Body of pancreas (tissue), 4 donors: Measurements from ENCODE around the gene AKIRIN1. TPM values are rescaled to one million over a fixed set of nuclear protein-coding genes. Genes with fewer than 3 reads are reported as not detected.
"Not testable (repeated sequence)": the region's sequence is repeated elsewhere in the genome, so short reads cannot be mapped to it uniquely, and the experiment has no call there.

Experiments
- ATAC-seq: fragments of 150-250 bp; one replicate; pipeline ENCODE4 v1.9.1; 2016
- DNase-seq, 4 donors: peaks; one replicate each; pipeline ENCODE4 v3.0.0-alpha.2; 2019
- H3K27ac ChIP-seq, 4 donors: fragments of 200-600 bp; sonication (generic); 1 replicate in 3 of 4; 2 replicates in 1 of 4; pipeline versions ENCODE4 v1.5.1 to v1.6.1; 2016 to 2019; ENCODE audit warnings: mild to moderate bottlenecking in 1 of 4, mixed read lengths in 1 of 4, moderate library complexity in 1 of 4
- H3K27me3 ChIP-seq, 2 donors: fragments of 200-600 bp; sonication (generic); one replicate each; pipeline ENCODE4 v1.6.0; 2016; ENCODE audit warnings: mild to moderate bottlenecking in 1 of 2
- H3K36me3 ChIP-seq, 2 donors: fragments of 200-600 bp; sonication (generic); replicated peaks in 1 of 2; 2 replicates each; pipeline ENCODE4 v1.5.1; 2016; ENCODE audit warnings: low read depth in 2 of 2; ENCODE audit not compliant: insufficient read depth in 1 of 2
- H3K4me1 ChIP-seq: fragments of 200-600 bp; sonication (generic); one replicate; pipeline ENCODE4 v1.6.0; 2016
- H3K4me3 ChIP-seq, 2 donors: fragments of 200-600 bp; sonication (generic); 1 replicate in 1 of 2; 2 replicates in 1 of 2; pipeline ENCODE4 v1.5.1; 2016 to 2019
- H3K9me3 ChIP-seq, 3 donors: fragments of 200-600 bp; sonication (generic); 1 replicate in 2 of 3; 2 replicates in 1 of 3; pipeline ENCODE4 v1.5.1; 2016
- POLR2A ChIP-seq, 3 donors: fragments of 450-650 bp; IDR thresholded peaks; one replicate each; pipeline ENCODE4 v1.6.1; 2016; ENCODE audit warnings: antibody characterized with exemption in 3 of 3, mild to moderate bottlenecking in 2 of 3
- WGBS, 2 donors: methylation state at CpG; one replicate each; pipeline ENCODE4 v1.1.5; 2017; 5-methylcytosine and 5-hydroxymethylcytosine counted together
- intact Hi-C: fragments of 100-400 bp; cut with DNase I; formaldehyde crosslinking; loops from one replicate; pipeline ENCODE4 v1.15.1; 2023
- total RNA-seq, 2 donors: library from RNA; depleted of rRNA; stranded (reverse); fragments of >200 nt; gene quantifications; one replicate each; pipeline ENCODE4 v1.1.0, GENCODE V29; 2016
- TF ChIP-seq, protein P1 (sequence below), 7 experiments: fragments of 450-650 bp in 4 of 7; fragments of 200-600 bp in 3 of 7; sonication (generic) in 3 of 7; IDR thresholded peaks; one replicate each; pipeline ENCODE4 v1.5.1; 2016 to 2019; ENCODE audit warnings: antibody characterized with exemption in 7 of 7

The AKIRIN1 gene
- total RNA-seq, 2 donors from 2014 or later: 17.8 to 20.5 TPM

DNA sequence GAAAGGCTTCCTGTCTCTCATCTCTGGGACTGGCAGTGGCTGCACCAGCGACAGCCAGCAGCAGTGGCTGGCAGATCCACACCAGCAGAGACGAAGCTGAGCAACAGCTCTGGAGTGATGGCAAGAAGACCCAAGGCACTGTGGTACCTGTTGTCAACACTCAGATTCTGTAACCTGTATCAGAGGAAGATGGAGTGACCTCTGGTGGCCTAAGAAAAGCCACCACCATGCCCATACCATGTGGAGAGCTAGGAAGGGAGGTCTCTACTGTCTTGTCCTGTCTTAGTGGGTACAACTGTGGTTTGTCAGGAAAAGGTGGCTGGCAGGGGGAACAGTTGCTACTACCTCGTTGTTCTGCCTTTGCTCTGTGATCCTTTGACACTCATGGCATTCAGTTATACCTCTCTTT is 26.9 kb upstream of the AKIRIN1 start:
- Histone ChIP-seq H3K9me3 (no peaks in the 10 kb centered on the region), H3K27me3 (no peaks in the 10 kb centered on the region), H3K27ac (no peak overlapping the region), H3K4me1 (peaks cover 4% of the 10 kb centered on the region), H3K4me3 (no peak overlapping the region), H3K36me3 (no peaks in the 10 kb centered on the region)
- no peak for TF ChIP-seq POLR2A (IDR thresholded peaks at IDR 0.05)
- TF ChIP-seq, protein P1, sequence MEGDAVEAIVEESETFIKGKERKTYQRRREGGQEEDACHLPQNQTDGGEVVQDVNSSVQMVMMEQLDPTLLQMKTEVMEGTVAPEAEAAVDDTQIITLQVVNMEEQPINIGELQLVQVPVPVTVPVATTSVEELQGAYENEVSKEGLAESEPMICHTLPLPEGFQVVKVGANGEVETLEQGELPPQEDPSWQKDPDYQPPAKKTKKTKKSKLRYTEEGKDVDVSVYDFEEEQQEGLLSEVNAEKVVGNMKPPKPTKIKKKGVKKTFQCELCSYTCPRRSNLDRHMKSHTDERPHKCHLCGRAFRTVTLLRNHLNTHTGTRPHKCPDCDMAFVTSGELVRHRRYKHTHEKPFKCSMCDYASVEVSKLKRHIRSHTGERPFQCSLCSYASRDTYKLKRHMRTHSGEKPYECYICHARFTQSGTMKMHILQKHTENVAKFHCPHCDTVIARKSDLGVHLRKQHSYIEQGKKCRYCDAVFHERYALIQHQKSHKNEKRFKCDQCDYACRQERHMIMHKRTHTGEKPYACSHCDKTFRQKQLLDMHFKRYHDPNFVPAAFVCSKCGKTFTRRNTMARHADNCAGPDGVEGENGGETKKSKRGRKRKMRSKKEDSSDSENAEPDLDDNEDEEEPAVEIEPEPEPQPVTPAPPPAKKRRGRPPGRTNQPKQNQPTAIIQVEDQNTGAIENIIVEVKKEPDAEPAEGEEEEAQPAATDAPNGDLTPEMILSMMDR (IDR thresholded peaks at IDR 0.05): peak in 1 of 7 experiments; percentile 8
- DNase-seq (no peak), ATAC-seq (no peak)
- 43 to 57% methylated on average over 2 to 3 of the region's 3 CpGs for WGBS, 2 donors
- intact Hi-C loops: no loop called here

DNA sequence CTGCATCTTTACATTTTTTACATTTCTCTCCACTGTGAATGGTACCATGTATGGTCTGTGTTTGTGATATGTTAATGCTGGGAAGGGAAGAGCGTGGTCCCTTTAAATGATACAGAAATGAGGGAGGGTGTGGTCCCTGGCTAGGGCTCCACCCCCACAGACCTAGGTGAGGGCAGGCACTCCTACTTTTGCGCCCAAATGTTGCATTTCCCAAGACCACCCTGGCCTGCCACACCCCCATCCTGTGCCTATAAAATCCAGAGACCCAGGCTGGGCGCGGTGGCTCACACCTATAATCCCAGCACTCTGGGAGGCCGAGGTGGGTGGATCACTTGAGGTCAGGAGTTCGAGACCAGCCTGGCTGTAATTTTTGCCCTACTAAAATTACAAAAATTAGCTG is 17.9 kb upstream of the AKIRIN1 start:
- H3K36me3 ChIP-seq, H3K9me3 ChIP-seq, H3K27me3 ChIP-seq, H3K4me3 ChIP-seq, H3K27ac ChIP-seq, intact Hi-C loops, ATAC-seq, DNase-seq: not testable (repeated sequence)
- 47 to 62% methylated on average over 3 to 6 of the region's 6 CpGs for WGBS, 2 donors
- peaks cover 11% of the 10 kb centered on the region for H3K4me1 ChIP-seq

DNA sequence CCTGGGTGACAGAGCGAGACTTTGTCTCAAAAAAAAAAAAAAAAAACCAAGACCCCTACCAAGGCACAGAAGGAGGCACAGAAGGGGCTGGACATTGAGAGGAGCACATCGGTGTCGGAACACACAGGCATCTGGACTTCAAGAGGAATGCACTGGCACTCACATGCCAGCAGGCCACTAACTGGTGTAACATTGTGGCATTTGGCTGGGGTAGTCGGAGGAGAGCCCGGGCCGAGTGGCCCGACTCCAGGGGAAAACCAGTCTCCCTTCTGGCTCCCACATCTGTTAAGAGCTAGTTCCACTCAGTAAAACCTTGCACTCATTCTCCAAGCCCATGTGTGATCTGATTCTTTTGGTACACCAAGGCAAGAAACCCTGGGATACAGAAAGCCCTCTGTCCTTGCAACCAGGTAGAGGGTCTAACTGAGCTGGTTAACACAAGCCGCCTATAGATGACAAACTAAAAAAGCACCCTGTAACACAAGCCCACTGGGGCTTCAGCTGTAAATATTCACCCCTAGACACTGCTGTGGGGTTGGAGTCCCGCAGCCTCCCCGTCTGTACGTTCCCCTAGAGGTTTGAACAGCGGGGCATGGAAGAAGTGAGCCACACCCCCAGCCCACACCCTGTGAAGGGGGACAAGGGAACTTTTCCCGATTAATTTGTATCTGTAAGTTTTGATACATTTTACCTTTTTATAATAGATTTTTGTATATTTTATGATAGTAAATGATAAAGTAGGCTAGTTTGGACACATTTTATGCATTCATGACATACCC is 17.2 kb upstream of the AKIRIN1 start:
- no peak overlapping the region for H3K4me3 ChIP-seq
- TF ChIP-seq, protein P1 (IDR thresholded peaks at IDR 0.05): no peak
- no peak for TF ChIP-seq POLR2A (IDR thresholded peaks at IDR 0.05)
- DNase-seq (no peak), ATAC-seq (no peak)
- intact Hi-C loops: no loop called here
- H3K27ac ChIP-seq: no peak overlapping the region
- peaks cover 9% of the 10 kb centered on the region for H3K4me1 ChIP-seq
- no peaks in the 10 kb centered on the region for H3K27me3 ChIP-seq
- 63 to 66% methylated on average over 13 of the region's 13 CpGs for WGBS, 2 donors
- no peaks in the 10 kb centered on the region for H3K9me3 ChIP-seq
- H3K36me3 ChIP-seq: no peaks in the 10 kb centered on the region

DNA sequence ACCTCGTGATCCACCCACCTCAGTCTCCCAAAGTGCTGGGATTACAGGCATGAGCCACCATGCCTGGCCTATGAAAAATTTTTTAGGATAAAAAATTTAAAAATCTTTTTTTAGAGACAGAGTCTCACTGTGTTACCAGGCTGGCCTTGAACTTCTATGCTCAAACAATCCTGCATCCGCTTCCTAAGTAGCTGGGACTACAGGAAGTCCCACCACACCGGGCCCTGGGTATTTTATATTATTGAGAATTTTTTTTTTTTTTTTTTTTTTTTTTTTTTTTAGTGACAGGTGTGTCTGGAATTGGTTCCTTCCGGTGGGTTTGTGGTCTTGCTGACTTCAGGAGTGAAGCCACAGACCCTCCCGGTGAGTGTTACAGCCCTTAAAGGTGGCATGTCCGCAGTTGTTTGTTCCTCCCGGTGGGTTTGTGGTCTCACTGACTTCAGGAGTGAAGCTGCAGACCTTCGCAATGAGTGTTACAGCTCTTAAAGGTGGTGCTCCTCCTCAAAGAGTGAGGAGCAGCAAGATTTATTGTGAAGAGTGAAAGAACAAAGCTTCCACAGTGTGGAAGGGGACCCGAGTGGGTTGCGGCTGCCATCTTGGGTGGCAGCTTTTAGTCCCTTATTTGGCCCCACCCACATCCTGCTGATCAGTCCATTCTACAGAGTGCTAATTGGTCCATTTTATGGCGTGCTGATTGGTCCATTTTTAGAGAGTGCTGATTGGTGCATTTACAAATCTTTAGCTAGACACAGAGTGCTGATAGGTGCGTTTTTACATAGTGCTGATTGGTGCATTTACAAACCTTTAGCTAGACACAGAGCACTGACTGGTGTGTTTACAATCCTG is 13.5 kb upstream of the AKIRIN1 start:
- H3K27me3 ChIP-seq, H3K27ac ChIP-seq, H3K4me3 ChIP-seq, ATAC-seq, H3K4me1 ChIP-seq, H3K9me3 ChIP-seq, intact Hi-C loops, DNase-seq, H3K36me3 ChIP-seq: not testable (repeated sequence)
- WGBS, 2 donors: 76 to 85% methylated on average over 10 to 12 of the region's 12 CpGs

DNA sequence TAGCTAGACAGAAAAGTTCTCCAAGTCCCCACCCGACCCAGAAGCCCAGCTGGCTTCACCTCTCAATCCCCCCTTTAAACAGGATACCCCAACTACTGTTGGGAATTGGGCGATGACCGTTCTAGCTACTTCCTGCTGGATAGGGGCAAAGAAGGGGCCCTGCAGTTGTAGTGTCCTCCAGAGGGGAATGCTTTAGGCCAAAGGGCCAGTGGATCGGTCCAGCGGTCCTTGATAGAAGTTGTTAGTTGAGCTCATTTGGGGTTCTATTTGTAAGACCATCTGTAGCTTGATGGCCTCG is 12.9 kb upstream of the AKIRIN1 start:
- ATAC-seq, H3K4me3 ChIP-seq, H3K27me3 ChIP-seq, H3K4me1 ChIP-seq, H3K9me3 ChIP-seq, H3K36me3 ChIP-seq, DNase-seq, intact Hi-C loops, H3K27ac ChIP-seq: not testable (repeated sequence)
- 87 to 100% methylated on average over 4 to 6 of the region's 6 CpGs for WGBS, 2 donors

DNA sequence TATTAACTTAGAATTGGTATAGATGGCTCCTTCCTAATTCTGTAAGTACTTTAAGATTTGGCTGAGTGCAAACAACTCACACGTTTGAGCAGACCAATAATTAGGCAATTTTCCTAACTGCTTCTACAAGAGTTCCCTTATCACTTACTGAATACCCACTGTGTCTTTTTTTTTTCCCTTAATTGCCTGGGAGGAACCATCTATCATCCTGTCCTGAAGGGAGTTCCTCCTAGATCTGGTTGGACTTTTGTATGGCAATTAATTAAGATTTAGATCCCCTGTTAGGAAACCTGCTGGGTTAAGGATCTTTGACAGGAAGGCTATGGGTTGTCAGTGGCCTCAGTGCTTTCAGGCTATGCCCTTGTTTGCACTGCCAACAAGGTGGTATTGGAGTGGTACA is 11.7 kb upstream of the AKIRIN1 start:
- H3K4me3 ChIP-seq, H3K27ac ChIP-seq, DNase-seq, H3K36me3 ChIP-seq, H3K9me3 ChIP-seq, intact Hi-C loops, ATAC-seq, H3K4me1 ChIP-seq, H3K27me3 ChIP-seq: not testable (repeated sequence)
- 46 to 53% methylated on average over 1 of the region's 1 CpG for WGBS, 2 donors
